ENCODE data around the gene ACHE.

The ACHE gene

DNA sequence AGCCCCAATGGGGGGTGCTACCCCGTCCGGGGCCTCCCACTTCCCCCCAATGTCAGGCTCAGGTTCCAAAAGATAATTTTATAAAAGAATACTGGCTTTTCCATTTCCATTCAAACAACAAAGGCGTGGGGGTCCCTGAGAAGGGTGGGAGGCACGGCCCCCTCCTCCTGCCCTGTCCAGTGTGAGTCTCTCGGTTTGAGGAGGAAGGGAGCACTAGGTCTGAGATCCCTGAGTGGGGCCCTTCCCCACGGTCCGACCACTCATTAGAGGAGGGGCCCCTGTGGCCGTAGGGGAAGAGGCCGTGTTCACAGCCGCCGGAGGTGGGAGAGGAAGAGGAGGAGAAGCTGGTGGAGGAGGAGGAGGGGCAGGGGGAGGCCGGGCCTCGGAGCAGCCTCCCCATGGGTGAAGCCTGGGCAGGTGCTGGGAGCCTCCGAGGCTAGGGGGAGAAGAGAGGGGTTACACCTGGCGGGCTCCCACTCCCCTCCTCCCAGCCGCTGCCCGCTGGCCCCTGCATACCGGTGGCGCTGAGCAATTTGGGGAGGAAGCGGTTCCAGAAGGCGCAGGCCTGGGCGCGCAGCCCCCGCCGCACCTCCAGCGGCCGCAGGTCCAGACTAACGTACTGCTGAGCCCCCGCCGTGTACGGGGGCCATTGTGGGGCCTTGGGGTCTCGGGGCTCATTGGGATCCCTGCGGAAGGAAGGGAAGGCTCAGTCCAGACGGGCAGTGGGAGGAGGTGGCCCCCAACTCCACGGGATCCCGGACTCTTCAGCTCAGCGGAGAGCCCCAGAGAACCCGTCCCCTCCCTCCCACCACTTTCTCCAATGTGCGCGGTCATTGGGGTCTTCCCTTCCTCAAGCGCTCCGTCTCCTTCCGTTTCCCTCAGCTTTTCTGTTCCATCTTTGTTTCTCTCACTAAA is 4.8 kb downstream of the ACHE start:
- H3K27ac Mint-ChIP-seq, result peak overlapping the region; percentile 99

DNA sequence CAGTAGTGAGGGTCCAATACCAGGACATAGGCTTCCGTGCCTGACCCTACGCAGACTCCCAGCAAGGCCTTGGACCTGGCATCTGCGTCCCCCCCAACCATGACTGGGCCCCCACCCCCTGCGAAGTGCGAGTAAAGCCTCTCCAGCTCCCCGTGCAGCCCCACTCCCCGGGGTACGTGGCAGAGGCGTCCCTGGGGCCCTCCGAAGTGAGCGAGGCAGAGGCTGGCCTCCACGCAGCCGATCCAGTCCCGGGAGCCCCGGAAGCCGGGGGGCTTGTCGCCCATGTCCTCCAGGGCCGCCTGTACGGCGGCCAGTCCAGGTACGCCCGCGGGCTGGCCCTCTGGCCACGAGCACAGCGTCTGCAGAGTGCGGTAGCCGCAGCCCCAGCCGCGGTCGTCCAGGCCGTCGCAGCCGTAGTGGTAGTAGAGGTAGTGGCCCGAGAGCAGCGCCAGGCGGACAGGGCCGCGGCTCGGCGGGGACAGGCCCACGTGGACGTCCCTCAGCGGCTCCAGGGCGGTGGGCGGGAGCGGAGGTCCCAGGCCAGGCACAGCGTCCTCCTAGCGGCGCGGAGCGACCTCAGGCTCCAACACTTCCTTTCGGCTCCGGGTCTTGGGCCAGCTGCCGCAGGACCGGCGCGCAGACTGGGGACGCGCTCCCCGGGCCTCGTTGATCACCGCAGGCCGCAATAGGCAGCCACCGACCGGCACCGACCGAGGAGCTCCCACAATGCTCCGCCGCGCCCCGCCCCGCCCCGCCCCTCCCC is 6.5 kb downstream of the ACHE start, which contains the start of gene UFSP1:
Gene UFSP1 (minus strand): TSS at position 728 of the 763 bp plus-strand sequence. CDS start 444 bp downstream, at position 284.
- TF ChIP-seq, protein P1, sequence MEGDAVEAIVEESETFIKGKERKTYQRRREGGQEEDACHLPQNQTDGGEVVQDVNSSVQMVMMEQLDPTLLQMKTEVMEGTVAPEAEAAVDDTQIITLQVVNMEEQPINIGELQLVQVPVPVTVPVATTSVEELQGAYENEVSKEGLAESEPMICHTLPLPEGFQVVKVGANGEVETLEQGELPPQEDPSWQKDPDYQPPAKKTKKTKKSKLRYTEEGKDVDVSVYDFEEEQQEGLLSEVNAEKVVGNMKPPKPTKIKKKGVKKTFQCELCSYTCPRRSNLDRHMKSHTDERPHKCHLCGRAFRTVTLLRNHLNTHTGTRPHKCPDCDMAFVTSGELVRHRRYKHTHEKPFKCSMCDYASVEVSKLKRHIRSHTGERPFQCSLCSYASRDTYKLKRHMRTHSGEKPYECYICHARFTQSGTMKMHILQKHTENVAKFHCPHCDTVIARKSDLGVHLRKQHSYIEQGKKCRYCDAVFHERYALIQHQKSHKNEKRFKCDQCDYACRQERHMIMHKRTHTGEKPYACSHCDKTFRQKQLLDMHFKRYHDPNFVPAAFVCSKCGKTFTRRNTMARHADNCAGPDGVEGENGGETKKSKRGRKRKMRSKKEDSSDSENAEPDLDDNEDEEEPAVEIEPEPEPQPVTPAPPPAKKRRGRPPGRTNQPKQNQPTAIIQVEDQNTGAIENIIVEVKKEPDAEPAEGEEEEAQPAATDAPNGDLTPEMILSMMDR (IDR thresholded peaks at IDR 0.05; ENCODE audit: unreplicated experiment in 3 of 3), result no peak
- Mint-ChIP-seq H3K4me3 (peak within 1 kb of the TSS; percentile 89 to 93 (median 93)), H3K4me1 (peaks cover 53% of the 10 kb centered on the region), H3K27ac (peak within 1 kb of the TSS; percentile 99), H3K9me3 (no peaks in the 10 kb centered on the region), H3K27me3 (ENCODE audit: low read depth) (no peaks in the 10 kb centered on the region), H3K36me3 (ENCODE audit: low read depth) (peaks cover 45% of the 10 kb centered on the region)

More for the DNA sequence above, 4.8 kb downstream of the ACHE start:
- H3K27me3 Mint-ChIP-seq (ENCODE audit: low read depth), result peaks cover 2% of the 10 kb centered on the region
- peak overlapping the region; percentile 89 to 93 (median 93) for H3K4me3 Mint-ChIP-seq
- H3K4me1 Mint-ChIP-seq, result peaks cover 48% of the 10 kb centered on the region
- TF ChIP-seq, protein P1 (IDR thresholded peaks at IDR 0.05; ENCODE audit: unreplicated experiment in 3 of 3), result no peak
- H3K9me3 Mint-ChIP-seq, result no peaks in the 10 kb centered on the region
- peaks cover 28% of the 10 kb centered on the region for H3K36me3 Mint-ChIP-seq (ENCODE audit: low read depth)

- TF ChIP-seq, protein P1 (IDR thresholded peaks at IDR 0.05; ENCODE audit: unreplicated experiment in 3 of 3), result no peak
- H3K27me3 Mint-ChIP-seq (ENCODE audit: low read depth), result no peaks in the 10 kb centered on the region
- H3K36me3 Mint-ChIP-seq (ENCODE audit: low read depth), result peaks cover 53% of the 10 kb centered on the region
- no peaks in the 10 kb centered on the region for H3K9me3 Mint-ChIP-seq
- H3K27ac Mint-ChIP-seq, result peak overlapping the region; percentile 65 to 99 (median 73)
- peaks cover 53% of the 10 kb centered on the region for H3K4me1 Mint-ChIP-seq
- peak overlapping the region; percentile 71 to 93 (median 89) for H3K4me3 Mint-ChIP-seq
Observed at GRCh38 chr7:100888291-100888987, 7.2 kb downstream of the ACHE start.

GRCh38 chr7:100887516-100888290 is 8.0 kb downstream of the ACHE start:
- Mint-ChIP-seq H3K27ac (peak overlapping the region; percentile 65 to 99 (median 73)), H3K9me3 (no peaks in the 10 kb centered on the region), H3K4me1 (peaks cover 55% of the 10 kb centered on the region)

More at GRCh38 chr7:100887516-100888290, 8.0 kb downstream of the ACHE start:
- no peaks in the 10 kb centered on the region for H3K27me3 Mint-ChIP-seq (ENCODE audit: low read depth)
- peak overlapping the region; percentile 71 to 93 (median 89) for H3K4me3 Mint-ChIP-seq
- TF ChIP-seq, protein P1 (IDR thresholded peaks at IDR 0.05; ENCODE audit: unreplicated experiment in 3 of 3), result no peak
- peaks cover 60% of the 10 kb centered on the region for H3K36me3 Mint-ChIP-seq (ENCODE audit: low read depth)

Data from nephron (organoid).